Measurements from ENCODE around the gene OTOG.

GRCh38 chr11:17517186-17517585 lies 29.9 kb upstream of the OTOG start:
- TF ChIP-seq, protein P1, sequence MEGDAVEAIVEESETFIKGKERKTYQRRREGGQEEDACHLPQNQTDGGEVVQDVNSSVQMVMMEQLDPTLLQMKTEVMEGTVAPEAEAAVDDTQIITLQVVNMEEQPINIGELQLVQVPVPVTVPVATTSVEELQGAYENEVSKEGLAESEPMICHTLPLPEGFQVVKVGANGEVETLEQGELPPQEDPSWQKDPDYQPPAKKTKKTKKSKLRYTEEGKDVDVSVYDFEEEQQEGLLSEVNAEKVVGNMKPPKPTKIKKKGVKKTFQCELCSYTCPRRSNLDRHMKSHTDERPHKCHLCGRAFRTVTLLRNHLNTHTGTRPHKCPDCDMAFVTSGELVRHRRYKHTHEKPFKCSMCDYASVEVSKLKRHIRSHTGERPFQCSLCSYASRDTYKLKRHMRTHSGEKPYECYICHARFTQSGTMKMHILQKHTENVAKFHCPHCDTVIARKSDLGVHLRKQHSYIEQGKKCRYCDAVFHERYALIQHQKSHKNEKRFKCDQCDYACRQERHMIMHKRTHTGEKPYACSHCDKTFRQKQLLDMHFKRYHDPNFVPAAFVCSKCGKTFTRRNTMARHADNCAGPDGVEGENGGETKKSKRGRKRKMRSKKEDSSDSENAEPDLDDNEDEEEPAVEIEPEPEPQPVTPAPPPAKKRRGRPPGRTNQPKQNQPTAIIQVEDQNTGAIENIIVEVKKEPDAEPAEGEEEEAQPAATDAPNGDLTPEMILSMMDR (IDR thresholded peaks at IDR 0.05), result no peak
- TF ChIP-seq POLR2A (IDR thresholded peaks at IDR 0.05), result no peak
